Measurements from ENCODE around the gene BBS2. TPM values are rescaled to one million over a fixed set of nuclear protein-coding genes. Genes with fewer than 3 reads are reported as not detected.

The BBS2 gene
- total and polyA plus RNA-seq, 2 of the 13 experiments (the other 11 are each of a cell fraction or from before 2014, with no cell fraction given): 59.7 to 68.3 TPM

DNA sequence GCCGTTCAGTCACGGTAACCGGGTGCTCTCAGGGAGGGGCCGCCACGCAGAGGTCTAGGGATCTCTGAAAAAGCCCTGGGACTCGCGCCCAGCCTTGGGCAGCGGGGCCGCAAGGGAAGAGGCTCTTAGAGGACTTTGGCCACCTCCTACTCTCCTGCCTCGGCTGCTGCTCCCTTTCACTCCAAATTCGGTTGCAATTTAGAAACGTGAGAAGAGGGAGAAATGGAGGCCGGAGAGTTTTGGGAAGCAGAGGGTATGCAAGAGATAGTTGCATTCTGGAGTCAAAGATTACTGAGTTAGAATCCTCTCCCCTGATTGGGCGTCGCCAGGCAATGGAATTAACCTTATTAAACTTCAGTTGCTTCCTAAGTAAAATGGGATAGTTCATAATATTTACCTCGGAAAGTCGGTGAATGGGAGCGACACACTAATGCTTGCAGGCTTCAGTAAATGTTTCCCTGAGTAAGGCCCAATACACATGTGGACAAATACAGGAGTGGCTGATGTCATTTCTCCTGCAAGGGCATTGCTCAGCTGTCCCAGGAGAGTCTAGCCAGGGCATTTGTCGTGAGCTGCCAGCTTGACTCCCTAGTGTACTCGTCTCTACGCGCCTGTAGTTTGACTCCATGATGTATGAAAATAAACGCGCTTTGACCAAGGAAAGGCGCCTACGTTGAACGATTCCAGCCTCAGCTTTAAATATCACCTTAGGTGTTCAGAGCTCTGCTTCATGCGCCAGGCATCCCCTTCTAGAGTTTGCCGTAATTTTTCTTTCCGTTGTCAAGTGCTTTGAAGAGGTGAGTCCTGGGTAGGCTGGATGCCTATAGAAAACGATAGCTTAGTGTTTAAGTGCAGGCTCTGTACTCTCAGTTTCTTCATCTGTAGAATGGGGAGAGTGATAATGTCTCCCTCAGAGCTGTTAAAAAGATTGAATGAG, 67.8 kb downstream of the BBS2 start (continued):
- TF ChIP-seq, protein P1, sequence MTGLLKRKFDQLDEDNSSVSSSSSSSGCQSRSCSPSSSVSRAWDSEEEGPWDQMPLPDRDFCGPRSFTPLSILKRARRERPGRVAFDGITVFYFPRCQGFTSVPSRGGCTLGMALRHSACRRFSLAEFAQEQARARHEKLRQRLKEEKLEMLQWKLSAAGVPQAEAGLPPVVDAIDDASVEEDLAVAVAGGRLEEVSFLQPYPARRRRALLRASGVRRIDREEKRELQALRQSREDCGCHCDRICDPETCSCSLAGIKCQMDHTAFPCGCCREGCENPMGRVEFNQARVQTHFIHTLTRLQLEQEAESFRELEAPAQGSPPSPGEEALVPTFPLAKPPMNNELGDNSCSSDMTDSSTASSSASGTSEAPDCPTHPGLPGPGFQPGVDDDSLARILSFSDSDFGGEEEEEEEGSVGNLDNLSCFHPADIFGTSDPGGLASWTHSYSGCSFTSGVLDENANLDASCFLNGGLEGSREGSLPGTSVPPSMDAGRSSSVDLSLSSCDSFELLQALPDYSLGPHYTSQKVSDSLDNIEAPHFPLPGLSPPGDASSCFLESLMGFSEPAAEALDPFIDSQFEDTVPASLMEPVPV (CRISPR knock-in tag; IDR thresholded peaks at IDR 0.05): 0 out of 2 replicates have a peak, but pooled peaks have one; percentile 32
- TF ChIP-seq ZNF577 (CRISPR knock-in tag; IDR thresholded peaks at IDR 0.05; ENCODE audit: borderline replicate concordance, low read depth) (no peak), ESRRA (CRISPR knock-in tag; IDR thresholded peaks at IDR 0.05; ENCODE audit: low read depth) (no peak), ZNF329 (CRISPR knock-in tag; IDR thresholded peaks at IDR 0.05; ENCODE audit: low read depth) (no peak), KLF6 (CRISPR knock-in tag; IDR thresholded peaks at IDR 0.05) (0 out of 2 replicates have a peak, but pooled peaks have one; percentile 3), ETV6 (CRISPR knock-in tag; conservative IDR thresholded peaks at IDR 0.05) (peak; percentile 17; the same call in 1 of the 2 replicates), PTBP1 (IDR thresholded peaks at IDR 0.05; ENCODE audit: low read depth, low read length, poor library complexity, severe bottlenecking) (no peak), GZF1 (CRISPR knock-in tag; IDR thresholded peaks at IDR 0.05) (no peak), HOXD1 (CRISPR knock-in tag; IDR thresholded peaks at IDR 0.05) (no peak), ZEB1 (IDR thresholded peaks at IDR 0.05; ENCODE audit: insufficient replicate concordance, low read depth) (no peak), ZMAT3 (CRISPR knock-in tag; conservative IDR thresholded peaks at IDR 0.05) (no peak), ZNF703 (CRISPR knock-in tag; IDR thresholded peaks at IDR 0.05; ENCODE audit: borderline replicate concordance) (peak; percentile 89; the same call in 1 of the 2 replicates), CHD4 (IDR thresholded peaks at IDR 0.05; ENCODE audit: borderline replicate concordance, low read length) (peak; percentile 98; the same call in 1 of the 2 replicates), SRY (CRISPR knock-in tag; IDR thresholded peaks at IDR 0.05) (peak; percentile 87), FOXA1 (IDR thresholded peaks at IDR 0.05) (no peak), FOXA1 (CRISPR knock-in tag; IDR thresholded peaks at IDR 0.05) (peak; percentile 38; the same call in 1 of the 2 replicates), ATF7-NPFF (CRISPR knock-in tag; IDR thresholded peaks at IDR 0.05; ENCODE audit: low read depth) (no peak), MXD4 (CRISPR knock-in tag; IDR thresholded peaks at IDR 0.05) (no peak), KMT2B (CRISPR knock-in tag; IDR thresholded peaks at IDR 0.05) (no peak)
- TF ChIP-seq, protein P2, sequence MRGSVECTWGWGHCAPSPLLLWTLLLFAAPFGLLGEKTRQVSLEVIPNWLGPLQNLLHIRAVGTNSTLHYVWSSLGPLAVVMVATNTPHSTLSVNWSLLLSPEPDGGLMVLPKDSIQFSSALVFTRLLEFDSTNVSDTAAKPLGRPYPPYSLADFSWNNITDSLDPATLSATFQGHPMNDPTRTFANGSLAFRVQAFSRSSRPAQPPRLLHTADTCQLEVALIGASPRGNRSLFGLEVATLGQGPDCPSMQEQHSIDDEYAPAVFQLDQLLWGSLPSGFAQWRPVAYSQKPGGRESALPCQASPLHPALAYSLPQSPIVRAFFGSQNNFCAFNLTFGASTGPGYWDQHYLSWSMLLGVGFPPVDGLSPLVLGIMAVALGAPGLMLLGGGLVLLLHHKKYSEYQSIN (CRISPR knock-in tag; IDR thresholded peaks at IDR 0.05; ENCODE audit: borderline replicate concordance): no peak
- TF ChIP-seq, protein P3, sequence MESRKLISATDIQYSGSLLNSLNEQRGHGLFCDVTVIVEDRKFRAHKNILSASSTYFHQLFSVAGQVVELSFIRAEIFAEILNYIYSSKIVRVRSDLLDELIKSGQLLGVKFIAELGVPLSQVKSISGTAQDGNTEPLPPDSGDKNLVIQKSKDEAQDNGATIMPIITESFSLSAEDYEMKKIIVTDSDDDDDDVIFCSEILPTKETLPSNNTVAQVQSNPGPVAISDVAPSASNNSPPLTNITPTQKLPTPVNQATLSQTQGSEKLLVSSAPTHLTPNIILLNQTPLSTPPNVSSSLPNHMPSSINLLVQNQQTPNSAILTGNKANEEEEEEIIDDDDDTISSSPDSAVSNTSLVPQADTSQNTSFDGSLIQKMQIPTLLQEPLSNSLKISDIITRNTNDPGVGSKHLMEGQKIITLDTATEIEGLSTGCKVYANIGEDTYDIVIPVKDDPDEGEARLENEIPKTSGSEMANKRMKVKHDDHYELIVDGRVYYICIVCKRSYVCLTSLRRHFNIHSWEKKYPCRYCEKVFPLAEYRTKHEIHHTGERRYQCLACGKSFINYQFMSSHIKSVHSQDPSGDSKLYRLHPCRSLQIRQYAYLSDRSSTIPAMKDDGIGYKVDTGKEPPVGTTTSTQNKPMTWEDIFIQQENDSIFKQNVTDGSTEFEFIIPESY (CRISPR knock-in tag; IDR thresholded peaks at IDR 0.05): no peak
- TF ChIP-seq, protein P4, sequence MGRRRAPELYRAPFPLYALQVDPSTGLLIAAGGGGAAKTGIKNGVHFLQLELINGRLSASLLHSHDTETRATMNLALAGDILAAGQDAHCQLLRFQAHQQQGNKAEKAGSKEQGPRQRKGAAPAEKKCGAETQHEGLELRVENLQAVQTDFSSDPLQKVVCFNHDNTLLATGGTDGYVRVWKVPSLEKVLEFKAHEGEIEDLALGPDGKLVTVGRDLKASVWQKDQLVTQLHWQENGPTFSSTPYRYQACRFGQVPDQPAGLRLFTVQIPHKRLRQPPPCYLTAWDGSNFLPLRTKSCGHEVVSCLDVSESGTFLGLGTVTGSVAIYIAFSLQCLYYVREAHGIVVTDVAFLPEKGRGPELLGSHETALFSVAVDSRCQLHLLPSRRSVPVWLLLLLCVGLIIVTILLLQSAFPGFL (CRISPR knock-in tag; IDR thresholded peaks at IDR 0.05): peak; percentile 17; the same call in 1 of the 2 replicates
- TF ChIP-seq, protein P5, sequence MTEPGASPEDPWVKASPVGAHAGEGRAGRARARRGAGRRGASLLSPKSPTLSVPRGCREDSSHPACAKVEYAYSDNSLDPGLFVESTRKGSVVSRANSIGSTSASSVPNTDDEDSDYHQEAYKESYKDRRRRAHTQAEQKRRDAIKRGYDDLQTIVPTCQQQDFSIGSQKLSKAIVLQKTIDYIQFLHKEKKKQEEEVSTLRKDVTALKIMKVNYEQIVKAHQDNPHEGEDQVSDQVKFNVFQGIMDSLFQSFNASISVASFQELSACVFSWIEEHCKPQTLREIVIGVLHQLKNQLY (CRISPR knock-in tag; IDR thresholded peaks at IDR 0.05): no peak

Measured in HepG2 (cell line).